HepG2 (cell line): ENCODE results near the gene KATNBL1. TPM values are rescaled to one million over a fixed set of nuclear protein-coding genes. Genes with fewer than 3 reads are reported as not detected.

ENCODE experiments used
- BCL6 ChIP-seq: IDR thresholded peaks from 2 replicates; pipeline ENCODE4 v1.6.1; 2016; ENCODE audit warnings: missing genetic modification reagents, missing compliant biosample characterization
- GATA4 ChIP-seq: sonication (generic); IDR thresholded peaks from 2 replicates; pipeline ENCODE4 v1.6.1; 2016; ENCODE audit warnings: antibody characterized with exemption, low read depth, borderline replicate concordance
- GATAD2A ChIP-seq: IDR thresholded peaks from 2 replicates; pipeline ENCODE4 v1.6.1; 2016
- GLI4 ChIP-seq: sonication (generic); formaldehyde crosslinking; IDR thresholded peaks from 2 replicates; pipeline ENCODE4 v1.5.1; 2020; ENCODE audit warnings: missing genetic modification reagents, mild to moderate bottlenecking, moderate library complexity, borderline replicate concordance
- NFE2 ChIP-seq: sonication (generic); formaldehyde crosslinking; IDR thresholded peaks from 2 replicates; pipeline ENCODE4 v1.4.0; 2020; ENCODE audit warnings: missing genetic modification reagents
- RFXAP ChIP-seq: sonication (generic); formaldehyde crosslinking; IDR thresholded peaks from 2 replicates; pipeline ENCODE4 v1.4.0; 2020; ENCODE audit warnings: missing genetic modification reagents, borderline replicate concordance
- ZFP62 ChIP-seq: sonication (generic); formaldehyde crosslinking; IDR thresholded peaks from 2 replicates; pipeline ENCODE4 v1.4.0; 2020; ENCODE audit warnings: missing genetic modification reagents
- ZMYM2 ChIP-seq: sonication (generic); formaldehyde crosslinking; IDR thresholded peaks from 2 replicates; pipeline ENCODE4 v1.8.0; 2022; ENCODE audit warnings: mild to moderate bottlenecking, missing genetic modification reagents
- ZNF225 ChIP-seq: sonication (generic); formaldehyde crosslinking; IDR thresholded peaks from 2 replicates; pipeline ENCODE4 v1.4.0; 2020; ENCODE audit warnings: mild to moderate bottlenecking, missing genetic modification reagents
- ZNF251 ChIP-seq: sonication (generic); formaldehyde crosslinking; IDR thresholded peaks from 2 replicates; pipeline ENCODE4 v1.9.0; 2021; ENCODE audit warnings: mild to moderate bottlenecking, missing genetic modification reagents
- ZNF615 ChIP-seq: sonication (generic); formaldehyde crosslinking; IDR thresholded peaks from 2 replicates; pipeline ENCODE4 v1.5.0; 2020; ENCODE audit warnings: mild to moderate bottlenecking, missing genetic modification reagents, borderline replicate concordance
- ZNF652 ChIP-seq: IDR thresholded peaks from 2 replicates; pipeline ENCODE4 v1.6.1; 2016; ENCODE audit warnings: low read depth, borderline replicate concordance
- polyA plus RNA-seq, 8 experiments: library from polyadenylated mRNA; depleted of rRNA in 3 of 8; stranded (reverse) in 7 of 8; unstranded in 1 of 8; fragments of >200 nt; fragmentation: Illumina TruSeq in 4 of 8; extraction: Trizol in 4 of 8; gene quantifications; 2 replicates each; pipeline versions ENCODE4 v1.2.1 to v1.2.3, GENCODE V29; 2011 to 2016; ENCODE audit warnings: low read depth in 4 of 8, missing spikeins in 1 of 8, mixed read lengths in 1 of 8; ENCODE audit not compliant: insufficient read depth in 1 of 8
- total RNA-seq, 5 experiments: library from RNA; depleted of rRNA; stranded (reverse); fragments of >200 nt; fragmentation: Illumina TruSeq; extraction: Trizol; gene quantifications; 2 replicates each; pipeline ENCODE4 v1.2.3, GENCODE V29; 2016; ENCODE audit warnings: low read depth in 1 of 5
- TF ChIP-seq, protein P1 (sequence below): sonication (generic); formaldehyde crosslinking; conservative IDR thresholded peaks from 2 replicates; pipeline ENCODE4 v1.8.0; 2022; ENCODE audit warnings: low read depth, missing genetic modification reagents
- TF ChIP-seq, protein P2 (sequence below): sonication (generic); formaldehyde crosslinking; IDR thresholded peaks from 2 replicates; pipeline ENCODE4 v1.5.0; 2020; ENCODE audit warnings: mild to moderate bottlenecking, missing genetic modification reagents
- TF ChIP-seq, protein P3 (sequence below): IDR thresholded peaks from 2 replicates; pipeline ENCODE4 v1.6.1; 2018; ENCODE audit warnings: missing genetic modification reagents
- TF ChIP-seq, protein P4 (sequence below): sonication (generic); formaldehyde crosslinking; IDR thresholded peaks from 2 replicates; pipeline ENCODE4 v1.8.0; 2022; ENCODE audit warnings: mild to moderate bottlenecking, missing genetic modification reagents, moderate library complexity
- TF ChIP-seq, protein P5 (sequence below): sonication (generic); formaldehyde crosslinking; conservative IDR thresholded peaks from 2 replicates; pipeline ENCODE4 v1.4.0; 2020; ENCODE audit warnings: mild to moderate bottlenecking, missing genetic modification reagents, moderate library complexity
- TF ChIP-seq, protein P6 (sequence below): sonication (generic); formaldehyde crosslinking; IDR thresholded peaks from 2 replicates; pipeline ENCODE4 v1.4.0; 2020; ENCODE audit warnings: low read depth, mild to moderate bottlenecking, missing genetic modification reagents

KATNBL1 gene
- total and polyA plus RNA-seq, 2 of the 13 experiments (the other 11 are each of a cell fraction or from before 2014, with no cell fraction given), result 23.4 to 42.8 TPM

DNA sequence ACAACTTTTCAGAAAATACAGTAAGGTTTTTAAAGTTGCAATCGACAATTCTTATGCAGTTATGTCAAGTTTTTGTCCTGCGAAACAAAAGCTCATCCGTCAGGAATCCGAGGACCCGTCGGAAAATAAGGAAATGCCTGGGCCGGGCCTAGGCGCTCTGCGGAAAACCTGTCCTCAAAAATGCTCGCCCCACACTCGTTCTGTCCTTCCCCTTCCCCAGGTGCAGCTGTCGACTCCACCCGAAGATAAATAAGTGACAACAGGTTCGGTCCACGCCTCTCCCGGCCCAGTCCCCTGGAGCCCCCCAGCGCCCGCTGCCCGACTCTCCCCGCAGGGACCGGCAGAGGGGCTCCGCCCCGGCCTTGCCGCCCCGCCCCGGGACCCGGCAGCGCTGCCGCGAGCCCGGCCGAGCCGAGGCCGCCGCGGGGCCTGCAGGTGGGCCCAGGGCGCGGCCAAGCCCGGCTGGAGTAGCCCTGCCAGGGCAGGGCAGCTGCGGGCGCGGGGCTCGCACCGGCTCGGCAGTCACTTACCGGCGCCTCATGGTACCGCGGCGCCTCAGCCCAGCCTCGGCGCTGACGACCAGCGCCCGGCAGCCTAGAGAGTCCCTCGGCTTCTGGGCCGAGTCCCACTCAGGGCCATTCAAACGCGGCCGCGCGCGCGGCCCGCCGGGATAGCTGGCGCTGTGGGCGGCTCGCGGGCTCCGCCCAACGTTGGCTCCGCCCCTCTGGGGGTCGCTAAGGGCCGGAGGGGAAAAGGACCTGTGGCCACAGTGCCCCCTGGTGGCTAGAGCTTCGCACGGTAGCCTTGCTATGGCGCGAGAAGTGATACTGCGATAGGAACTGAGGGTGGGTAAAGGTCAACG is at the start of gene KATNBL1 (continued):
- TF ChIP-seq, protein P1, sequence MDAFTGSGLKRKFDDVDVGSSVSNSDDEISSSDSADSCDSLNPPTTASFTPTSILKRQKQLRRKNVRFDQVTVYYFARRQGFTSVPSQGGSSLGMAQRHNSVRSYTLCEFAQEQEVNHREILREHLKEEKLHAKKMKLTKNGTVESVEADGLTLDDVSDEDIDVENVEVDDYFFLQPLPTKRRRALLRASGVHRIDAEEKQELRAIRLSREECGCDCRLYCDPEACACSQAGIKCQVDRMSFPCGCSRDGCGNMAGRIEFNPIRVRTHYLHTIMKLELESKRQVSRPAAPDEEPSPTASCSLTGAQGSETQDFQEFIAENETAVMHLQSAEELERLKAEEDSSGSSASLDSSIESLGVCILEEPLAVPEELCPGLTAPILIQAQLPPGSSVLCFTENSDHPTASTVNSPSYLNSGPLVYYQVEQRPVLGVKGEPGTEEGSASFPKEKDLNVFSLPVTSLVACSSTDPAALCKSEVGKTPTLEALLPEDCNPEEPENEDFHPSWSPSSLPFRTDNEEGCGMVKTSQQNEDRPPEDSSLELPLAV (CRISPR knock-in tag), result no peak
- TF ChIP-seq ZNF251 (CRISPR knock-in tag) (no peak), NFE2 (CRISPR knock-in tag) (no peak), ZFP62 (CRISPR knock-in tag) (no peak), GATA4 (no peak), ZNF615 (CRISPR knock-in tag) (no peak), BCL6 (CRISPR knock-in tag) (0 out of 2 replicates have a peak, but pooled peaks have one; percentile 17), GLI4 (no peak), ZMYM2 (no peak), ZNF225 (CRISPR knock-in tag) (no peak), RFXAP (peak; percentile 80), GATAD2A (CRISPR knock-in tag) (peak; percentile 54), ZNF652 (CRISPR knock-in tag) (no peak)
- TF ChIP-seq, protein P2, sequence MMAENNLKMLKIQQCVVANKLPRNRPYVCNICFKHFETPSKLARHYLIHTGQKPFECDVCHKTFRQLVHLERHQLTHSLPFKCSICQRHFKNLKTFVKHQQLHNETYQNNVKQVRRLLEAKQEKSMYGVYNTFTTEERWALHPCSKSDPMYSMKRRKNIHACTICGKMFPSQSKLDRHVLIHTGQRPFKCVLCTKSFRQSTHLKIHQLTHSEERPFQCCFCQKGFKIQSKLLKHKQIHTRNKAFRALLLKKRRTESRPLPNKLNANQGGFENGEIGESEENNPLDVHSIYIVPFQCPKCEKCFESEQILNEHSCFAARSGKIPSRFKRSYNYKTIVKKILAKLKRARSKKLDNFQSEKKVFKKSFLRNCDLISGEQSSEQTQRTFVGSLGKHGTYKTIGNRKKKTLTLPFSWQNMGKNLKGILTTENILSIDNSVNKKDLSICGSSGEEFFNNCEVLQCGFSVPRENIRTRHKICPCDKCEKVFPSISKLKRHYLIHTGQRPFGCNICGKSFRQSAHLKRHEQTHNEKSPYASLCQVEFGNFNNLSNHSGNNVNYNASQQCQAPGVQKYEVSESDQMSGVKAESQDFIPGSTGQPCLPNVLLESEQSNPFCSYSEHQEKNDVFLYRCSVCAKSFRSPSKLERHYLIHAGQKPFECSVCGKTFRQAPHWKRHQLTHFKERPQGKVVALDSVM (CRISPR knock-in tag), result peak; percentile 77
- TF ChIP-seq, protein P3, sequence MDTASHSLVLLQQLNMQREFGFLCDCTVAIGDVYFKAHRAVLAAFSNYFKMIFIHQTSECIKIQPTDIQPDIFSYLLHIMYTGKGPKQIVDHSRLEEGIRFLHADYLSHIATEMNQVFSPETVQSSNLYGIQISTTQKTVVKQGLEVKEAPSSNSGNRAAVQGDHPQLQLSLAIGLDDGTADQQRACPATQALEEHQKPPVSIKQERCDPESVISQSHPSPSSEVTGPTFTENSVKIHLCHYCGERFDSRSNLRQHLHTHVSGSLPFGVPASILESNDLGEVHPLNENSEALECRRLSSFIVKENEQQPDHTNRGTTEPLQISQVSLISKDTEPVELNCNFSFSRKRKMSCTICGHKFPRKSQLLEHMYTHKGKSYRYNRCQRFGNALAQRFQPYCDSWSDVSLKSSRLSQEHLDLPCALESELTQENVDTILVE (CRISPR knock-in tag), result no peak
- TF ChIP-seq, protein P4, sequence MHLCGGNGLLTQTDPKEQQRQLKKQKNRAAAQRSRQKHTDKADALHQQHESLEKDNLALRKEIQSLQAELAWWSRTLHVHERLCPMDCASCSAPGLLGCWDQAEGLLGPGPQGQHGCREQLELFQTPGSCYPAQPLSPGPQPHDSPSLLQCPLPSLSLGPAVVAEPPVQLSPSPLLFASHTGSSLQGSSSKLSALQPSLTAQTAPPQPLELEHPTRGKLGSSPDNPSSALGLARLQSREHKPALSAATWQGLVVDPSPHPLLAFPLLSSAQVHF (CRISPR knock-in tag), result no peak
- TF ChIP-seq, protein P5, sequence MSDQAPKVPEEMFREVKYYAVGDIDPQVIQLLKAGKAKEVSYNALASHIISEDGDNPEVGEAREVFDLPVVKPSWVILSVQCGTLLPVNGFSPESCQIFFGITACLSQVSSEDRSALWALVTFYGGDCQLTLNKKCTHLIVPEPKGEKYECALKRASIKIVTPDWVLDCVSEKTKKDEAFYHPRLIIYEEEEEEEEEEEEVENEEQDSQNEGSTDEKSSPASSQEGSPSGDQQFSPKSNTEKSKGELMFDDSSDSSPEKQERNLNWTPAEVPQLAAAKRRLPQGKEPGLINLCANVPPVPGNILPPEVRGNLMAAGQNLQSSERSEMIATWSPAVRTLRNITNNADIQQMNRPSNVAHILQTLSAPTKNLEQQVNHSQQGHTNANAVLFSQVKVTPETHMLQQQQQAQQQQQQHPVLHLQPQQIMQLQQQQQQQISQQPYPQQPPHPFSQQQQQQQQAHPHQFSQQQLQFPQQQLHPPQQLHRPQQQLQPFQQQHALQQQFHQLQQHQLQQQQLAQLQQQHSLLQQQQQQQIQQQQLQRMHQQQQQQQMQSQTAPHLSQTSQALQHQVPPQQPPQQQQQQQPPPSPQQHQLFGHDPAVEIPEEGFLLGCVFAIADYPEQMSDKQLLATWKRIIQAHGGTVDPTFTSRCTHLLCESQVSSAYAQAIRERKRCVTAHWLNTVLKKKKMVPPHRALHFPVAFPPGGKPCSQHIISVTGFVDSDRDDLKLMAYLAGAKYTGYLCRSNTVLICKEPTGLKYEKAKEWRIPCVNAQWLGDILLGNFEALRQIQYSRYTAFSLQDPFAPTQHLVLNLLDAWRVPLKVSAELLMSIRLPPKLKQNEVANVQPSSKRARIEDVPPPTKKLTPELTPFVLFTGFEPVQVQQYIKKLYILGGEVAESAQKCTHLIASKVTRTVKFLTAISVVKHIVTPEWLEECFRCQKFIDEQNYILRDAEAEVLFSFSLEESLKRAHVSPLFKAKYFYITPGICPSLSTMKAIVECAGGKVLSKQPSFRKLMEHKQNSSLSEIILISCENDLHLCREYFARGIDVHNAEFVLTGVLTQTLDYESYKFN (CRISPR knock-in tag), result peak; percentile 26; the same call in 1 of the 2 replicates
- TF ChIP-seq, protein P6, sequence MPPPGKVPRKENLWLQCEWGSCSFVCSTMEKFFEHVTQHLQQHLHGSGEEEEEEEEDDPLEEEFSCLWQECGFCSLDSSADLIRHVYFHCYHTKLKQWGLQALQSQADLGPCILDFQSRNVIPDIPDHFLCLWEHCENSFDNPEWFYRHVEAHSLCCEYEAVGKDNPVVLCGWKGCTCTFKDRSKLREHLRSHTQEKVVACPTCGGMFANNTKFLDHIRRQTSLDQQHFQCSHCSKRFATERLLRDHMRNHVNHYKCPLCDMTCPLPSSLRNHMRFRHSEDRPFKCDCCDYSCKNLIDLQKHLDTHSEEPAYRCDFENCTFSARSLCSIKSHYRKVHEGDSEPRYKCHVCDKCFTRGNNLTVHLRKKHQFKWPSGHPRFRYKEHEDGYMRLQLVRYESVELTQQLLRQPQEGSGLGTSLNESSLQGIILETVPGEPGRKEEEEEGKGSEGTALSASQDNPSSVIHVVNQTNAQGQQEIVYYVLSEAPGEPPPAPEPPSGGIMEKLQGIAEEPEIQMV (CRISPR knock-in tag), result no peak
